T-cell (primary cell): ENCODE data around the gene CTNNBL1. TPM values are rescaled to one million over a fixed set of nuclear protein-coding genes. Genes with fewer than 3 reads are reported as not detected.

ENCODE experiments used
- ATAC-seq, 4 experiments: fragments of 200-7000 bp in 3 of 4; fragments of 150-1000 bp in 1 of 4; cut with Tn5 transposase; replicated peaks in 1 of 4; 1 replicate in 3 of 4; 2 replicates in 1 of 4; pipeline ENCODE4 v1.10.0; 2021; ENCODE audit warnings: moderate library complexity in 3 of 4, mild to moderate bottlenecking in 2 of 4, moderate number of reproducible peaks in 1 of 4
- CTCF ChIA-PET, 2 donors: fragments of 300-600 bp; sonication (Branson Sonifier 250); formaldehyde crosslinking; loops; one replicate each; lab custom pipeline; 2022; ENCODE audit warnings: antibody characterized with exemption in 2 of 2; lab: Charles Lee
- POLR2A ChIA-PET, 2 donors: fragments of 300-600 bp; sonication (Branson Sonifier 250); formaldehyde crosslinking; loops; one replicate each; lab custom pipeline; 2022; ENCODE audit warnings: antibody characterized with exemption in 2 of 2; lab: Charles Lee
- DNase-seq, 35 experiments: peaks; one replicate each; pipeline versions ENCODE4 v3.0.0 to v3.0.0-alpha.2; 2013 to 2023
- H3K27ac ChIP-seq: one replicate; pipeline ENCODE4 v1.5.1; 2013; ENCODE audit warnings: low read length
- H3K27me3 ChIP-seq, 2 experiments: replicated peaks in 1 of 2; 1 replicate in 1 of 2; 2 replicates in 1 of 2; pipeline versions ENCODE4 v1.6.1 to v1.7.0; 2013; ENCODE audit warnings: low read length in 1 of 2, mixed read lengths in 1 of 2; ENCODE audit not compliant: control insufficient read depth in 2 of 2, insufficient read depth in 2 of 2; ENCODE audit errors: extremely low read depth in 1 of 2
- H3K36me3 ChIP-seq, 2 donors: 1 replicate in 1 of 2; 2 replicates in 1 of 2; pipeline versions ENCODE4 v1.6.1 to v1.7.0; 2013; ENCODE audit warnings: low read length in 1 of 2; ENCODE audit not compliant: control insufficient read depth in 2 of 2, insufficient read depth in 1 of 2; ENCODE audit errors: extremely low read depth in 1 of 2
- H3K4me1 ChIP-seq, 2 experiments: 1 replicate in 1 of 2; 2 replicates in 1 of 2; pipeline versions ENCODE4 v1.6.1 to v1.7.0; 2013; ENCODE audit warnings: low read length in 2 of 2, mixed read lengths in 1 of 2; ENCODE audit not compliant: insufficient read depth in 2 of 2, control insufficient read depth in 1 of 2; ENCODE audit errors: extremely low read depth in 1 of 2
- H3K4me3 ChIP-seq, 2 donors: 1 replicate in 1 of 2; 2 replicates in 1 of 2; pipeline versions ENCODE4 v1.5.1 to v1.7.0; 2013; ENCODE audit warnings: mild to moderate bottlenecking in 2 of 2, low read length in 1 of 2, moderate library complexity in 1 of 2; ENCODE audit not compliant: control insufficient read depth in 1 of 2; ENCODE audit errors: extremely low read depth in 1 of 2
- H3K9me3 ChIP-seq: 2 replicates; pipeline ENCODE4 v1.7.0; 2013
- H3K27ac Mint-ChIP-seq, 2 donors: one replicate each; pipeline ENCODE4 v1.8.0; 2020 to 2021; ENCODE audit warnings: mild to moderate bottlenecking in 2 of 2, mixed read lengths in 2 of 2
- H3K27me3 Mint-ChIP-seq, 2 donors: one replicate each; pipeline ENCODE4 v1.8.0; 2021 to 2022; ENCODE audit warnings: mixed read lengths in 2 of 2
- H3K36me3 Mint-ChIP-seq: one replicate; pipeline ENCODE4 v1.8.0; 2021; ENCODE audit warnings: mixed read lengths
- H3K4me1 Mint-ChIP-seq, 3 donors: one replicate each; pipeline ENCODE4 v1.8.0; 2020 to 2022; ENCODE audit warnings: mixed read lengths in 3 of 3, mild to moderate bottlenecking in 1 of 3
- H3K4me3 Mint-ChIP-seq, 3 donors: one replicate each; pipeline ENCODE4 v1.8.0; 2020 to 2022; ENCODE audit warnings: mild to moderate bottlenecking in 3 of 3, mixed read lengths in 3 of 3, moderate library complexity in 3 of 3
- H3K9me3 Mint-ChIP-seq, 3 donors: one replicate each; pipeline ENCODE4 v1.8.0; 2020 to 2022; ENCODE audit warnings: mixed read lengths in 3 of 3
- WGBS: methylation state at CpG from one replicate; pipeline ENCODE4 v1.1.5; 2013; ENCODE audit warnings: missing lambda C conversion rate; ENCODE audit not compliant: insufficient coverage; 5-methylcytosine and 5-hydroxymethylcytosine counted together
- total RNA-seq, 35 experiments: library from RNA in 6 of 35; stranded (reverse) in 6 of 35; fragments of 120-200 nt in 1 of 35; gene quantifications; one replicate each; pipeline versions ENCODE4 v1.2.1 to v1.2.4 and lab custom pipeline; 2013 to 2026

CTNNBL1 gene
- total RNA-seq, 5 donors from 2014 or later (not counting 1 experiment from before 2014, with no cell fraction given): 44.6 to 52.4 (median 49.4) TPM

GRCh38 chr20:37703035-37703845 lies 9.4 kb downstream of the CTNNBL1 start:
- no peak for ATAC-seq

DNA sequence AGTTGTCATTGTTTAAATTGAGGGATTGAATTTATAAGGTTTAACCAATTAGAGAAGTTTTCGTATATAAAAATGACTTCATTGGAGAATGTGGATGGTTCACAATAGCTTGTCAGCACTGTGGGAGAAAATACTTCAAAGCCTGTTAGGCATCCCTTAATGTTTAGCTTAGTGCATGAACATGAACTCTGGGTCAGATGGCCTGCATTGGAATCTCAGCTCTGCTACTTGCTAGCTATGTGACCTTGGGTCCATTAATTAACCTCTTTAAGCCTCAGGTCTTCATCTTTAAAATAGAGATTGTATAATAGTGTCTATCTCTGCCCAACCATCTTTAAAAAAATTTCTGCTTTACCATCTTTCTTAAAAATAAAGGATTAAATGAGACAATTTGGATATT lies 11.1 kb downstream of the CTNNBL1 start:
- Histone ChIP-seq H3K4me3 (no peak overlapping the region), H3K27me3 (no peaks in the 10 kb centered on the region), H3K9me3 (no peaks in the 10 kb centered on the region), H3K4me1 (no peaks in the 10 kb centered on the region), H3K36me3 (no peaks in the 10 kb centered on the region), H3K27ac (no peak overlapping the region)
- H3K36me3 Mint-ChIP-seq: peaks cover 32% of the 10 kb centered on the region
- H3K9me3 Mint-ChIP-seq: no peaks in the 10 kb centered on the region
- no peak overlapping the region for H3K27ac Mint-ChIP-seq
- no peaks in the 10 kb centered on the region for H3K27me3 Mint-ChIP-seq
- ChIA-PET POLR2A (no interaction called here), CTCF (interaction anchor here in 1 of 2 donors (0.6 kb wide), 1 partner anchor 1031 kb away, joined by 4 read pairs; no protein-coding TSS in a partner anchor)
- ATAC-seq (no peak), DNase-seq (no peak)
- H3K4me1 Mint-ChIP-seq: peaks cover 42 to 47% (median 43%) of the 10 kb centered on the region in 3 donors
- no CpG with 5 or more reads among the region's 1 CpG for WGBS
- no peak overlapping the region for H3K4me3 Mint-ChIP-seq

More at GRCh38 chr20:37703035-37703845, 9.4 kb downstream of the CTNNBL1 start:
- no peaks in the 10 kb centered on the region for H3K4me1 ChIP-seq
- H3K9me3 Mint-ChIP-seq: no peaks in the 10 kb centered on the region
- H3K27me3 ChIP-seq: no peaks in the 10 kb centered on the region
- ChIA-PET CTCF (no interaction called here), POLR2A (no interaction called here)
- DNase-seq: no peak
- H3K4me3 Mint-ChIP-seq: no peak overlapping the region
- peaks cover 44 to 47% (median 45%) of the 10 kb centered on the region in 3 donors for H3K4me1 Mint-ChIP-seq
- peaks cover 31% of the 10 kb centered on the region for H3K36me3 Mint-ChIP-seq
- H3K27ac ChIP-seq: no peak overlapping the region
- peaks cover 0 to 2% of the 10 kb centered on the region in 2 donors for H3K36me3 ChIP-seq
- whole genome bisulfite sequencing: 17% methylated on average over 1 of the region's 6 CpGs
- no peaks in the 10 kb centered on the region for H3K27me3 Mint-ChIP-seq
- H3K9me3 ChIP-seq: no peaks in the 10 kb centered on the region
- no peak overlapping the region for H3K27ac Mint-ChIP-seq
- H3K4me3 ChIP-seq: no peak overlapping the region

DNA sequence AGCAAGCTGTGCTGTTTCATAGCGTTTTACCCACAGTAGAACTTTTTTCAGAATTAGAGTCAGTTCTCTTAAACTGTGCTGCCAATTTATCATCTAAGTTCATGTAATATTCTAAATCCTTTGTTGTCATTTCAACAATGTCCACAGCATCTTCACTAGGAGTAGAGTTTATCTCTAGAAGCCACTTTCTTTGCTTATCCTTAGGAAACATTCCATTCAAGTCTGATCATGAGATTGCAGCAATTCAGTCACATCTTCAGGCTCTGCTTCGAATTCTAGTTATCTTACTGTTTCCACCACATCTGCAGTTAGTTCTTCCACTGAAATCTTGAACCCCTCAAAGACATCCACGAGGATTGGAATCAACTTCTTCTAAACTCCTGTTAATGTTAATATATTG lies 12.5 kb downstream of the CTNNBL1 start:
- Mint-ChIP-seq H3K9me3 (no peaks in the 10 kb centered on the region), H3K4me3 (no peak overlapping the region), H3K4me1 (peaks cover 48 to 54% (median 51%) of the 10 kb centered on the region in 3 donors), H3K27me3 (no peaks in the 10 kb centered on the region), H3K27ac (no peak overlapping the region), H3K36me3 (peaks cover 28% of the 10 kb centered on the region)
- Histone ChIP-seq H3K27ac (no peak overlapping the region), H3K4me3 (no peak overlapping the region), H3K36me3 (no peaks in the 10 kb centered on the region), H3K4me1 (no peaks in the 10 kb centered on the region), H3K27me3 (no peaks in the 10 kb centered on the region), H3K9me3 (no peaks in the 10 kb centered on the region)
- POLR2A ChIA-PET: no interaction called here
- WGBS: 100% methylated on average over 1 of the region's 3 CpGs
- no peak for DNase-seq
- CTCF ChIA-PET: no interaction called here
- no peak for ATAC-seq

GRCh38 chr20:37711001-37711400 lies 17.2 kb downstream of the CTNNBL1 start:
- Mint-ChIP-seq H3K27me3 (no peaks in the 10 kb centered on the region), H3K4me3 (no peak overlapping the region), H3K36me3 (peaks cover 41% of the 10 kb centered on the region), H3K4me1 (peaks cover 59 to 71% (median 68%) of the 10 kb centered on the region in 3 donors), H3K9me3 (no peaks in the 10 kb centered on the region), H3K27ac (no peak overlapping the region)
- ATAC-seq (no peak), DNase-seq (no peak)
- 83% methylated on average over 1 of the region's 2 CpGs for WGBS
- ChIA-PET POLR2A (no interaction called here), CTCF (no interaction called here)
- H3K4me1 ChIP-seq: no peaks in the 10 kb centered on the region
- no peaks in the 10 kb centered on the region for H3K9me3 ChIP-seq
- H3K36me3 ChIP-seq: no peaks in the 10 kb centered on the region
- H3K27me3 ChIP-seq: no peaks in the 10 kb centered on the region
- no peak overlapping the region for H3K27ac ChIP-seq
- H3K4me3 ChIP-seq: no peak overlapping the region

- no peaks in the 10 kb centered on the region for H3K36me3 ChIP-seq
- ChIA-PET CTCF (interaction anchor here in 1 of 2 donors (0.6 kb wide), 1 partner anchor 35 kb away, joined by 4 read pairs; no protein-coding TSS in a partner anchor), POLR2A (no interaction called here)
- WGBS: 93% methylated on average over 6 of the region's 9 CpGs
- no peaks in the 10 kb centered on the region for H3K27me3 ChIP-seq
- DNase-seq (no peak), ATAC-seq (no peak)
- H3K27ac ChIP-seq: no peak overlapping the region
- Mint-ChIP-seq H3K4me1 (peaks cover 55 to 68% (median 63%) of the 10 kb centered on the region in 3 donors), H3K27ac (no peak overlapping the region), H3K4me3 (no peak overlapping the region), H3K36me3 (peaks cover 41% of the 10 kb centered on the region), H3K27me3 (no peaks in the 10 kb centered on the region), H3K9me3 (no peaks in the 10 kb centered on the region)
- no peaks in the 10 kb centered on the region for H3K4me1 ChIP-seq
- H3K4me3 ChIP-seq: no peak overlapping the region
- no peaks in the 10 kb centered on the region for H3K9me3 ChIP-seq
These were observed 18.4 kb downstream of the CTNNBL1 start for GRCh38 chr20:37711994-37712964.

GRCh38 chr20:37713396-37713795 lies 19.6 kb downstream of the CTNNBL1 start:
- Histone ChIP-seq H3K9me3 (no peaks in the 10 kb centered on the region), H3K27ac (no peak overlapping the region), H3K4me3 (no peak overlapping the region), H3K4me1 (no peaks in the 10 kb centered on the region), H3K36me3 (no peaks in the 10 kb centered on the region), H3K27me3 (no peaks in the 10 kb centered on the region)
- Mint-ChIP-seq H3K9me3 (no peaks in the 10 kb centered on the region), H3K27me3 (no peaks in the 10 kb centered on the region), H3K4me3 (no peak overlapping the region), H3K27ac (no peak overlapping the region), H3K36me3 (peaks cover 33% of the 10 kb centered on the region), H3K4me1 (peaks cover 47 to 59% (median 54%) of the 10 kb centered on the region in 3 donors)
- WGBS: 100% methylated on average over 2 of the region's 4 CpGs
- DNase-seq (no peak), ATAC-seq (no peak)
- CTCF ChIA-PET: interaction anchor here in 1 of 2 donors (0.6 kb wide), 1 partner anchor 36 kb away, joined by 4 read pairs; no protein-coding TSS in a partner anchor
- POLR2A ChIA-PET: no interaction called here
